PC-3 (cell line): ENCODE data around the gene PLEKHB1. TPM values are rescaled to one million over a fixed set of nuclear protein-coding genes. Genes with fewer than 3 reads are reported as not detected.

Source experiments
- ATAC-seq: fragments of 200-7000 bp; cut with Tn5 transposase; 2 replicates; pipeline ENCODE4 v1.9.1; 2020; ENCODE audit warnings: mild to moderate bottlenecking, moderate library complexity
- BruUV-seq: library from RNA; stranded (reverse); fragments of 400-500 nt; replicated peaks from 2 replicates; lab custom pipeline; 2021; lab: Mats Ljungman, UMichigan
- CTCF ChIA-PET: fragments of 300-600 bp; sonication (Branson Sonifier 250); formaldehyde crosslinking; loops from one replicate; lab custom pipeline; 2022; ENCODE audit warnings: antibody characterized with exemption; lab: Charles Lee
- POLR2A ChIA-PET: fragments of 300-600 bp; sonication (Branson Sonifier 250); formaldehyde crosslinking; loops from one replicate; lab custom pipeline; 2022; ENCODE audit warnings: antibody characterized with exemption; ENCODE audit not compliant: unreplicated experiment; lab: Charles Lee
- DNase-seq: peaks from one replicate; pipeline ENCODE4 v3.0.0-alpha.2; 2015
- H2AFZ ChIP-seq: fragments of 300-600 bp; sonication (generic); 2 replicates; pipeline ENCODE4 v1.6.0; 2016; ENCODE audit warnings: antibody characterized with exemption, low read length
- H3F3A ChIP-seq: fragments of 300-600 bp; sonication (generic); one replicate; pipeline ENCODE4 v1.6.0; 2017; ENCODE audit warnings: antibody characterized with exemption, low read length, control low read depth, mild to moderate bottlenecking; ENCODE audit not compliant: unreplicated experiment
- H3K27ac ChIP-seq: fragments of 300-600 bp; sonication (generic); 2 replicates; pipeline ENCODE4 v1.5.1; 2016; ENCODE audit warnings: mild to moderate bottlenecking, low read length
- H3K27me3 ChIP-seq: fragments of 300-600 bp; sonication (generic); 2 replicates; pipeline ENCODE4 v1.6.1; 2016; ENCODE audit warnings: low read length, mixed read lengths
- H3K36me3 ChIP-seq: fragments of 300-600 bp; sonication (generic); 2 replicates; pipeline ENCODE4 v1.6.1; 2016; ENCODE audit warnings: low read depth, mixed run types, low read length, mixed read lengths
- H3K4me1 ChIP-seq: fragments of 300-600 bp; sonication (generic); 2 replicates; pipeline ENCODE4 v1.5.1; 2016; ENCODE audit warnings: low read length; ENCODE audit not compliant: insufficient read depth
- H3K4me2 ChIP-seq: fragments of 300-600 bp; sonication (generic); 2 replicates; pipeline ENCODE4 v1.6.0; 2016; ENCODE audit warnings: low read length
- H3K4me3 ChIP-seq: fragments of 300-600 bp; sonication (generic); 2 replicates; pipeline ENCODE4 v1.5.1; 2016; ENCODE audit warnings: mild to moderate bottlenecking, low read length, mixed read lengths
- H3K79me2 ChIP-seq: fragments of 300-600 bp; sonication (generic); 2 replicates; pipeline ENCODE4 v1.6.1; 2017; ENCODE audit warnings: low read length, mixed read lengths
- H3K9ac ChIP-seq: fragments of 300-600 bp; sonication (generic); 2 replicates; pipeline ENCODE4 v1.6.0; 2016; ENCODE audit warnings: mild to moderate bottlenecking, low read length
- H3K9me2 ChIP-seq: fragments of 300-600 bp; sonication (generic); replicated peaks from 2 replicates; pipeline ENCODE4 v1.6.1; 2016; ENCODE audit warnings: mixed run types, low read length, mixed read lengths
- H3K9me3 ChIP-seq: fragments of 300-600 bp; sonication (generic); 2 replicates; pipeline ENCODE4 v1.6.1; 2016; ENCODE audit warnings: low read length, mixed read lengths
- H4K20me1 ChIP-seq: fragments of 300-600 bp; sonication (generic); 2 replicates; pipeline ENCODE4 v1.6.1; 2016; ENCODE audit warnings: low read length, mixed read lengths
- CTCF ChIP-seq: fragments of 300-600 bp; sonication (generic); conservative IDR thresholded peaks from 2 replicates; pipeline ENCODE4 v1.5.1; 2017; ENCODE audit warnings: antibody characterized with exemption, low read depth, mild to moderate bottlenecking, low read length
- EZH2 ChIP-seq: fragments of 300-600 bp; sonication (generic); IDR thresholded peaks from one replicate; pipeline ENCODE4 v1.6.1; 2017; ENCODE audit warnings: antibody characterized with exemption, mild to moderate bottlenecking, low read length; ENCODE audit not compliant: unreplicated experiment
- EZH2phosphoT487 ChIP-seq: fragments of 300-600 bp; sonication (generic); IDR thresholded peaks from 2 replicates; pipeline ENCODE4 v1.6.1; 2018; ENCODE audit warnings: mild to moderate bottlenecking, antibody characterized with exemption, low read length, borderline replicate concordance
- intact Hi-C: fragments of 100-400 bp; cut with micrococcal nuclease; formaldehyde crosslinking; loops from 2 replicates; pipeline ENCODE4 v1.9.0; 2023
- total RNA-seq: library from RNA; depleted of rRNA; stranded (reverse); fragments of >200 nt; gene quantifications from 2 replicates; pipeline ENCODE4 v1.2.3, GENCODE V29; 2014

Gene PLEKHB1
- total RNA-seq, 1 experiment from 2014 or later, result 4.6 TPM

GRCh38 chr11:73597956-73598718 is 48.2 kb upstream of the PLEKHB1 start, which contains the start of gene FAM168A:
Gene FAM168A, minus strand, starts transcription at chr11:73598112. Its CDS starts 129,638 bp downstream, at chr11:73468474.
- intact Hi-C loops, result loop anchor here (5.0 kb wide), 1 partner anchor 121 kb away; no protein-coding TSS in a partner anchor
- CTCF ChIA-PET, result interaction anchor here (0.5 kb wide), 1 partner anchor 14 kb away, joined by 8 read pairs; no protein-coding TSS in a partner anchor

GRCh38 chr11:73598719-73599379 is 47.5 kb upstream of the PLEKHB1 start:
- H3K4me3 ChIP-seq, result peak overlapping the region; percentile 81
- H3K9ac ChIP-seq, result peak overlapping the region; percentile 75
- H2AFZ ChIP-seq, result peak overlapping the region; percentile 98
- peaks cover 39% of the 10 kb centered on the region for H3K79me2 ChIP-seq
- H3K4me1 ChIP-seq, result peaks cover 21% of the 10 kb centered on the region
- H3K27ac ChIP-seq, result no peak overlapping the region
- TSS peak; percentile 97 for BruUV-seq
- intact Hi-C loops, result loop anchor here (5.0 kb wide), 1 partner anchor 122 kb away; no protein-coding TSS in a partner anchor
- H3F3A ChIP-seq, result no peaks in the 10 kb centered on the region
- no peaks in the 10 kb centered on the region for H3K9me3 ChIP-seq
- no peaks in the 10 kb centered on the region for H3K36me3 ChIP-seq
- H3K27me3 ChIP-seq, result no peaks in the 10 kb centered on the region
- DNase-seq (no peak), ATAC-seq (no peak)
- H3K4me2 ChIP-seq, result peak overlapping the region; percentile 87
- no peaks in the 10 kb centered on the region for H3K9me2 ChIP-seq
- no peaks in the 10 kb centered on the region for H4K20me1 ChIP-seq
- no peak for TF ChIP-seq CTCF
- no peak for TF ChIP-seq EZH2
- no peak for TF ChIP-seq EZH2phosphoT487
- ChIA-PET CTCF (interaction anchor here (0.5 kb wide), 1 partner anchor 15 kb away, joined by 8 read pairs; no protein-coding TSS in a partner anchor), POLR2A (interaction anchor here (0.6 kb wide), 2 partner anchors 10 to 87 kb away, joined by 3 to 4 read pairs; no protein-coding TSS in a partner anchor)

More at GRCh38 chr11:73597956-73598718, 48.2 kb upstream of the PLEKHB1 start, which contains the start of gene FAM168A:
- ATAC-seq (peak; percentile 95), DNase-seq (peak; percentile 97)
- POLR2A ChIA-PET, result interaction anchor here (0.6 kb wide), 1 partner anchor 11 kb away, joined by 3 read pairs; no protein-coding TSS in a partner anchor
- Histone ChIP-seq H3K79me2 (peaks cover 43% of the 10 kb centered on the region), H3K9me2 (no peaks in the 10 kb centered on the region), H3K4me2 (peak within 1 kb of the TSS; percentile 87), H3K27me3 (no peaks in the 10 kb centered on the region), H2AFZ (peak within 1 kb of the TSS; percentile 98), H3F3A (no peaks in the 10 kb centered on the region), H3K4me3 (peak within 1 kb of the TSS; percentile 81), H3K36me3 (no peaks in the 10 kb centered on the region), H4K20me1 (no peaks in the 10 kb centered on the region), H3K4me1 (peaks cover 21% of the 10 kb centered on the region), H3K9ac (peak within 1 kb of the TSS; percentile 75), H3K27ac (peak within 1 kb of the TSS; percentile 23; the same call in 1 of the 2 replicates), H3K9me3 (no peaks in the 10 kb centered on the region)
- no TSS peak for BruUV-seq
- no peak for TF ChIP-seq EZH2phosphoT487
- no peak for TF ChIP-seq CTCF
- no peak for TF ChIP-seq EZH2
